GM19438 (cell line): Measurements from ENCODE around the gene CHRNB2.

Experiments
- ATAC-seq: cut with Tn5 transposase; IDR thresholded peaks from one replicate; pipeline ENCODE4 v1.9.1; 2021; ENCODE audit warnings: low read depth; ENCODE audit not compliant: unreplicated experiment

CHRNB2 gene

DNA sequence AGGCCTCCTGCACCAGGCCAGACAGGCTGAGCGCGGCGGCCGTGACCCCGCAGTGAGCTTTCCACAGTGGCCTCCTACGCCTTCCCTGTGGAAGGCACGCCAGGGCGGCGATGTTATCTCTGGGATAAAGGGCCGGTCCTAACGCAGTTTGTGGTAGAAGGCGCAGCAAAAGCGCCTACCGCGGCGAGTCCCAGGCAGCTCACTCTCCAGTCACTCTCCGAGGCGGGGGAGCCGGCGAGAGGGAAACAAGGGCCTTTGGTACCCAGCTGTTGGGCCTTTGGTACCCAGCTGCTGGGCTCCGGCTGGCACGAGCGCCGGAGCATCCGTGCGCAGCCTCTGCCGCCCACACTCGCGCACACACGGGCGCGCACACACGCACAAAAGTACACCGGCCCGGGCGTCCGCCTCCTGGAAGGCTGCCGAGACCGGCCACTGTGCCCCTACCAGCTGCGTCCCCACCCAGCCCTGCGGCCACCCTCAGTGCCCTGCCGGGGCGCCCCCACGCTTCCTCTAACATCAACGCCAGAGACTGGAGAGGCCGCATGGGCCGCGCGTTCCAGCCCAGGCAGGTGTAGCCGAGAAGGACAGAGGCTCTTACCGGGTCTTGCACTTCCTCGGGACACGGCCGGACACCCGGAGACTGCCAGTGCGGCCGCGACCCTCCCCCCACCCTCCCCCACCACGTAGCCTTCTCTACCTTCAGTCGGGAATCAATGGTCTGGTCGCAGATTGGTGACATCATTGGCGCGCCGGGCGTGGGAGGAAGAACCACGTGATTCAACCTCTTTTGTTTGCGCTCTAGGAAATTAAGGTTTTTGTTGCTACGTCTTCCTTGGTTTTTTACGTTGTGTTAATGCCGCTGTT lies 59.9 kb downstream of the CHRNB2 start:
- peak; percentile 54 for ATAC-seq

DNA sequence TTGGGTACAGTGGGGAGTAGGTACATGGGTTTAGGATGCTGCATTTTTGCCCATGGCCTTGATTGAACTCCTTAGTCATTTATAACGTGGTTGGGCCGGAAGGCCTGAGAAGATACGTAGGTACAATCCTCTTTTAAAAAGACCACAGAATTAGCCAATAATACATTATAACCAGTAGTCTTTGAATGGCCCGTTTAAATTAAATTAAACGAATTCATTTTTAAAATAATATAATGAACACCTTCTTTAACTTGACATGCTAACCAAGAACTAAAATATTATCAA lies 60.5 kb downstream of the CHRNB2 start:
- peak; percentile 12 for ATAC-seq

DNA sequence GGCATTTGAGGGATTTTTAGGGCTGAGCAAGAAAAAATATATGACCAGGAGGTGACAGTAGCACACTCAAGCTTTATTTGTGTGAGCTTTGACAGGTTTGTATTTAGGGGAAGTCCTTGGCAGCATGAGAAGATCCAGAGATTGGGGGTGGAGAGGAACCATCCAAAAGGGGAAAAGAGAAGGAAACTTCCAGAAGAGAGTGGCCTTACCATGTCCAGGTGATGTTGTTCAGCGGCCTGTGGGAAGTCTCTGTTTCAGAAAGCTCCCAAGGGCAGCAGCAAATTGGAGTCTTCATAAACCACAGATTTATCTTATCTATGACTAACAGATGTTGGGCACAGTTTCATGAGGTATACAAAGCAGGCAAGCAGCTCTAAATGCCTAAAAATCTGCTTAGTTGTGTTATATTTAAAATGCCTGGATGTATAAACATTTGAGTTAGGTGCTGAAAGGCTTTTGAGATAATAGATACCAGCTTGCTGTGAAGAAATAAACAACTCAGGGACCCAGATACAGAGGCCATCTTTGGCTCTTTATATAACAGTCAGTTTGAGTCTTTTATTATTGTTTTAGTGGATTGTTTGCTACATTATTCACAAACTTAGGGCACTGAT lies 61.6 kb downstream of the CHRNB2 start:
- ATAC-seq: no peak
